DMS53 (cell line): ENCODE measurements around the gene BTAF1.
A peak's percentile ranks its signal among the peaks of the same experiment; 100 is the strongest.
"Not testable (repeated sequence)": the region's sequence is repeated elsewhere in the genome, so short reads cannot be mapped to it uniquely, and the experiment has no call there.

ENCODE experiments used
- DNase-seq: peaks from one replicate; lab custom pipeline; 2025; lab: John Stamatoyannopoulos, UW

BTAF1 gene

DNA sequence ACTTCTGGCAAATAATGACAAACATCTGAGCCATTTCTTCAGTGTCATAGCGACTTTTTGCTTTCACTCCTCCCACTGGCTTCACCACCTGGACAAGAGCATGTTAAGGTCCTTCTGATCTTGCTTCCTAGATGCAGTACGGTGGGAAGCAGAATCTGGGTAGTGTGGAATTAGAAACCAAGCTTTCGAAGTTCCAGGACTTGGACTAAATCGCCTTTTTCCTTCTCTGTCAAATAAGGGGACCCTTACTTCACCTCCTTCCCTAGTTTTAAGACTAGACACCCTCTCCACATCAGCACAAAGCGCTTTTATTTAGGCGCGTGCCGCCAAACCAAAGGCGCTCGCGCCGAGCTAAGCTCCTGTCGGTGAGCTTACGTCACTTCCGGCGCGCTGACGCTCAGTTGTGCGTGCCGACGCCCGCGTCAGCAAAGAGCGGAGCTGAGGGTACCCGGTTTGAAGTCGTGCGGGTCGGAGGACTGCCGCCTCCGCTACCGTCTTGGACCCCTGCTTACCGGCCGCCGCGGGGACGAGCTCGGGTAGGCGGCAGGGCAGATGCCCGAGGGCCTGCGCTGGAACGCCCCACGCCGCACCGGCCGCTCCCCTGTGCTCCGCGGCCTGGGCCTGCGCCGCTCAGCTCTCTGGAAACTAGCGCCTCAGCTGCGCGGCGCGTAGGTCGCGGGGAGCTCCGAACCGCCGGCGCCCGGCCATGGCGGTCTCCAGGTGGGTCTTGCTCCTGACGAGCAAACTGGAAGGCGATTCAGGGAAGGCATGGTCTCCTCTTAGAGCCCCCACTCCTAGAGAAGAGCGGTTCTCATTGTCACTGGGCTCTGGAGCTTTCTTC, at the start of gene BTAF1:
BTAF1 (plus strand) TSS at position 400 of the 841 bp plus-strand sequence; CDS start at position 707, 307 bp downstream.
- DNase-seq: peak; percentile 97

DNA sequence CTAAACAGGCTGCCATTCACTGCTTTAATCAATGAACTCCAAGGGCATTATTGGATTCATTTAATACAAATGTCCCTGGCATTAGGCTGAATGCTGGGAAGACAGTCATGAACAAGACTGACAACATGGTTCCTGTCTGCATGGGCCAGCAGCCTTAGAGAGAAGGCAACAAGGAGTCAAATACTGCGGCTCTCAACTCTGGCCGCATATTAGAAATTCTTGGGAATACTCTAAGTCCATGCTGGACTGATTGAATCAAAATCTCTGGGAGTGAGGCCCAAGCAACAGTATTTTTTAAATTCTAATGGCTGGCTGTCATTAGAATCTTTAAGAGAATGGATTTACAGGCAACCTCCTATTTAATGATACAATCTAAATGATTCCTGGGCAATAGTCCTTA, 48.4 kb upstream of the BTAF1 start:
- no peak for DNase-seq

DNA sequence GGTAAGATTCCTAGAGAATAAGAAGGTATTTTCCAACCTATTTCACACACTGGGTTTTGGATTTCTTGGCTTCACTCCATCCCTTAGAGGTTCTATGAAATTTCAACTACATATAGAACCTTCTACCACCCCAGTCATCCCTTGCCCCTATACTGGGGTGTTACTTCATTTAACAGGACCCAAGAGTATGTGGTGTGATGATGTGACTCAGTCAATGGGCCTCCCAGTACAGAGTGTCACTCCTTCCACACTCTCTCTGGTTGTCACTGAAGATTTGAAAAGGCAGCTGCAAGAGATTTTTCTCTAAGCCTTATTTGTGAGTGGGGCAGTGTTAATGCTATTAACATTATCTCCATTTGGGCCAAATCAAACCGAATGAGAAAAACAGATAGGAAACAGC, 47.8 kb upstream of the BTAF1 start:
- no peak for DNase-seq

DNA sequence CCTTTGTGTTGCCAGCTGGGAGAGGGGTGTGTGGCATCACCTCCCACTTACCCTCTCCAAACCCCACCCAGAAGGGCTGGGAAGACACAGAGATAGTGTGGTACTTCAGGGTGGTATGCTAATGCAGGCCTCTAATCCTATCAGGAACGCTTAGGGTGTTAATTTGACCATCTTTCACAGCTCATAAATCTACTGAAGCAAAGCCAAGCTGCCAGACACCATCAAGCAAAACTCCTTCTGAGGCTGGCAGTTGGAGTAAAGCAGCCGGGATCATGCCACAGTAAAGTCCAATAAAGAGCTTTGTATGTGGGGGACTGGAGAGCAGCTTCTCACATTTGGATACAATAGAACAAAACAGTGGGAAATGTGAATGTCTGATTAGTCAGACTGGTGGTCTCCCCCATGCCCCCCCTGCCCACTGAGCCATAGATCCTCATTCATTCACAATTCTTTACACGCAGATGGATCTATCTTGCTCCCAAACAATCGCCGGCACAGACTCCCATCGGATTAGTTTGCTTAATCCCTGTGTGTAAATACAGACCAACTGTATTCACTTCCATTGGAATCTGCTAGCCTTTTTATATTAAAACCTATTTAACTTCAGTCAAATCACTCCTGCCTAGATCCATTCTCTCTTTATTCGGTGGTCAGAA, 43.9 kb upstream of the BTAF1 start:
- no peak for DNase-seq

DNA sequence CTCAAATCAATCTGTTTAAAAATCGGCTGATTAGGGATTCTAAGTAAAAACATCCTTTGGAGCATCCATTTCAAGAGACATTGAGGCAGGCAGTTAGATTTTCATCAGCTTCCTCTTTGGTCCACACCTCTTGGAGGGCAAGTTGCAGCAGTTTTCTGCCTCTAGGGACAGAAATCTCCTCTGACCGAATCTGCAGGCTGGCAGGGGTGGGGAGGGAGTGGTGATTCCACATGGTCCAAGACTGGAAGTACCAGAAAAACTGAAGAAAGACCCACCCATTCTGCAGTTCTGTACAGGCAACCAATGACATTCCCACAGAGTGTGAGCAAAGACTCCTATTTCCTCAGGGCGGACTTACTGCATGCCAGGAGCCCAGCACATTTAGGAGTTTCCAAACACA, 43.3 kb upstream of the BTAF1 start:
- DNase-seq: no peak

DNA sequence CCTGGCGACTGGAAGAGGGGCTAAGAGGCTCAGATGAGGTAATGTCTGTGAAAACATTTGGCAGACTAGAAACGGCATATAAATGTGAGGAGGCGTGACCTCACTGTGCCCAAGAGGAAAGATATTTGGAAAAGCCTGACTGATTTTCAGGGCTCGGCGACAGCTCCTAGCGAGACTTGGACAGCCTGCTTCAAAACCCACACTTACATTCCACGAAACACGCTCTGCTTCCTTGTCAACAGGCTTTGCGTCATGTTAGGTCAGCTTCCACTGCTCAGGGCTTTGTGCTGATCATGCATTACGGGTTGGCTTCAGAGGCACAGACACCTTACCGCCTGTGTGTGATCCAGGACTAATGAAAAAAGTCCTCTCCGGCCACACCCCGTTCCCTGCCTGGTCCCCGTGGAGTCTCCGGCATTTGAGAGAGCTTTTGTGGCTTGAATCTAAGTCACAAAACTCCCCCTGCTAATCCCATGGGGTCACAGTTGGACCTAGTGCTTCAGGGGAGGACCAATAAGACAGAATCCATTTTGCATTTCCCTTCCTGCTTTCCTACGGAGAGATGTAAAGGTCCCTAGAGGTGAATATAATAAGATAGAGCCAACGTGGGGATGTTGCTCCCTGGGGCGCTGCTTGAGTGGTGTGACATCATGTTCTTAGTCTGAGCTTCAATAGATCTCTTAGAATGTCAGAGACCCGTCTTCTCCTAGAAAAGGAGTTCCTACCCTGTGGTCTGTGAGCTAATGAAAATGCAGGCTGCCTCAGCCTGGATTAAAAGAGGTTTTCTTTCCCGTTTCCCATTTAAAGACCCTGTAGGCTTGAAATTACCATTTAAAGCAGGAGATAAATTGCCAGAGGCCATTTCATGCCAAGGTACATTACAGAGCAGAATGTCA, 39.8 kb upstream of the BTAF1 start:
- DNase-seq: peak; percentile 86

DNA sequence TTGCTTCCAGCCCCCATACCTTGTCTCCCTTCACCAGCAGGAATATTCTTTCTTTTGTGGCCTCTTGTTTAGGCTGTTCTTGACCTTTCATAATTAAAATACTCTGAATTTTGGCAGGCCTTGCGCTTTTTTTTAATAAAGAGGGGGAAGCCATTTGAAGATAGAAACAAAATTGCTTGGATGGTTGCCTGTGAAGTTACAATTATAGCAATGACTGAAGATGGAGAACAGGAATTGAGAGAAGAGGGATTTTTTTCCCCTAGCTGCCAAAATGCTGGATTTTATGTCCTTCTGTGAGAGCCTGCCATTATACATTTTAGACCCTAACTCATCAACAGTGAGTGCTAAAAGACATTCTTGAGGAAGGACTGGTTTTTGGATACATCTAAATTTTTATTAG, 39.0 kb upstream of the BTAF1 start:
- no peak for DNase-seq

DNA sequence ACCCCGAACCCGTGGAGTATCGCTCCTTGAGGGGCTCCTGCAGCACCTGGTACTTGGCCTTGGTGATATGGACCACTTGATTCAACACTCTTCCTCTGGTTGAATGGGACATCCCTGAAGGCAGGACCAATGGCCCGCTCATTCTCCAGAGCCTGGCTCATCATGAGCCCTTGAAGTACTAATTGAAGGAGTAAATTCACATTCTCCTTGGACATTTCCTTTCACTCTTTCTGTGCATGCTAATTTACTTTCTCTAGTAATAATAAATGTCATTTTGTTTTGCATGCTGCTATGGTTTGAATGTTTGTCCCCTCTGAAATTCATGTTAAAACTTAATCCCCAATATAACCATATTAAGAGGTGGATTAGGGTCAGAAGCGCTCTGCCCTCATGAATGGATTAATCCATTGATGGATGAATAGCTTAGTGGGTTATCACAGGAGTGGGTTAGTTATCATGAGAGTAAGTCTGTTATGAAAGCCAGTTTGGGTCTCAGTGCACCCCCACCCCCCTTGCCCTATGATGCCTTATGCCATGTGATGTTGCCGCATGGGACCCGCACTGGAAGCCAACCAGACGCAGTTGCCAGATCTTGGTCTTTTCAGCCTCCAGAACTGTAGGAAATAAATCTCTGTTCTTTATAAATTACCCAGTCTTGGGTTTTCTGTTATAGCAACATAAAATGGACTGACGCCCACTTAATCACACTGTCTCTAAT, 38.0 kb upstream of the BTAF1 start:
- DNase-seq: no peak

DNA sequence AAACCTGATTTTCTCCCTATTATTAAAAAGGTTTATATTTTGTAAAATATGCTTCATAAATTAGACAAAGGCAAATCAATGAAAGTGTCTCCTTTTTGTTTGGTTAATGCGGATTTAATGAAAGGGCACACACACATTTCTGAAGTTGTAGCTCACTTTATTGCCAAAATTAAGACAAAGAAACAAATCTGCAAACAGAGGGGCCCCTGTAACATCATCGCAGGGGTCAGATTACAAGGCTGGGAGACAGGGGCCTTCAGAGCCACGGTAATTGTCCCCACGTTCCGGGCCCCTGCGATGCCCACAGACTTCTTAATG, 36.7 kb upstream of the BTAF1 start:
- no peak for DNase-seq

DNA sequence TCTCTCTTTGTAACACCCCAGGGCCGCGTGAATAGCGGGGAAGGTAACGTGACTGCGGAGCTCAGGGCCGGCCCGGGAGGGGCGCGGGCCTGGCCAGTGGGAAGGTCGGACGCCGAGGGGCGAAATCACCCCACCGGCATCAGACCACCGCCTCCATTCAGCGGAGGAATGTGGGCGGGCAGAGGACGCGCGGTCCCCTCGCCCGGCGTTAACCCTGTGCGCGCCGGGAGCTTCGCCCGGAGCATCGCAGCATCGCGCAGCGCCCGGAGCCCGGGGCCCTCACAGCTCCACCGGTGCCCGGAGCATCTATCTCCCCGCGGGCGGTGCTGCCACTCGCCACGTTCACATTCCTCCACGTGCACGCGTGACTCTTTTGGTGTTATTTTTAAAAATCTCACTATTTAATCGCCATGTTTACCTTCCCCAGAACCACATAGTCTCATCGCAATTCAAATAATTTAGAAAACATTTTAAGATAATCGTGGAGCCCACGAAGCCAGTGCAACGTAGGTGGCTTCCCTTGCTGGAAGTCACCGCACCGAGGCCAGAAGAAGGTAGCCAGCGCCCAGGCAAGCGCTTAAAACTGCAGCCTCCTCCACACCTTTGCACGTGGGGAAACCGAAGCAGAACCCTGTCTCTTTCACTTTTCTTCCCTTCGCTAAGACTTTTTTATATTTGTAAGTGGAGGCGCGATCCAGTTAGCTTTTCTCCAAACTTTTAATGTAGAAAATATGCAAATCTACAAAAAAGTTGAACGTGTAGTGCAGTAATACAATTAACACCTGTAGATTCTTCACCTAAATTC, 36.1 kb upstream of the BTAF1 start:
- peak; percentile 67 for DNase-seq

DNA sequence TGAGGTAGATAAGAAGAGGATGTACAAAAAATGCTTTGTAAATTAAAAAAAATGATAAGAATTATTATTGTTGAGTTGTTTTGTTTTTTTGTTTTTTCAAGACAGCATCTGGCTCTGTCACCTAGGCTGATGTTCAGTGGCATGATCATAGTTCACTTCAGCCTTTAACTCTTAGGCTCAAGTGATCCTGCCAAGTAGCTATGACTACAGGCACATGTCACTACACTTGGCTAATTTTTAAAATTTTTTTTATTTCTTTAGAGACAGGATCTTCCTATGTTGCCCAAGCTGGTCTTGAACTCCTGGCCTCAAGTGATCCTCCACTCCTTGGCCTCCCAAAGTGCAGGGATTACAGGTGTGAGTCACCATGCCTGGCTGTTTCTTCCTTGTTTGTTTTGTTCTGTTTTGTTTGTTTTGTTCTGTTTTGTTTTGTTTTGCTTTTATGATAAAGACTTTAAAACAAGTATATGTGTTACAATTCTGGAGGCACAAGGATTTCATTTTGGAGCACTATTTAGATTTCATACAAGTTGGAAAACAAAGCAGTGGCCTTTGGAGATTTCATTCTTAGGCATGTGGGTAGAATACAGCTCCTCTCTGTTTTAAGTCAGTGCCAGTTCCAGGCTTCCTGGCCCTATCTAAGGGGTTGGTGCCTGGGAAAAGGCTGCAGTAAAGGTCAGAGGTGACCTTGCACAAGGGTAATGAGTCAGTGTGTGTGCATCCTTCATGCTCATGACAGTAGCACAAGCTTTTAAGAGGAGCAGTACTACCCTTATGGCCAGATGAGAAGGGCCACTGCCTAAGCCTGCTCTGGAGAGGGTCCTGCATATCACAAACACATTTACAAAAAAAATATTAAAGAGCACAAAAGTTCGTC, 32.2 kb upstream of the BTAF1 start:
- peak; percentile 69 for DNase-seq

DNA sequence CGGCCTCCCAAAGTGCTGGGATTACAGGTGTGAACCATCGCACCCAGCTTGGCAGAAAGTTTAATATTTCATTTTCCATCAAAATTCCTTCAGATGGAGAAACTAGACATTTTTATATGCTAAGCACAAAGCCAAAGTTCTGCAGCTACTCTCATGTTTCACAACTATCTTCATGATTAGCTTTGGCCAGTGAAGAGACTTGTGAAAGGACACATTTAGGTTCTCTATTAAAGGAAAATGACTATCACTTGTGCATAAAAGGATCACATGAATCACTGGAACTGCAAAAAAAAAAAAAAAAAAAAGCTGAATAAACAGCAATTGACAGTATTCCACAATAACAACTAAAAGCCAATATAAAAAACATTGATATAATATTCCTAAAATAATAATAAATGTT, 30.5 kb upstream of the BTAF1 start:
- DNase-seq: no peak

DNA sequence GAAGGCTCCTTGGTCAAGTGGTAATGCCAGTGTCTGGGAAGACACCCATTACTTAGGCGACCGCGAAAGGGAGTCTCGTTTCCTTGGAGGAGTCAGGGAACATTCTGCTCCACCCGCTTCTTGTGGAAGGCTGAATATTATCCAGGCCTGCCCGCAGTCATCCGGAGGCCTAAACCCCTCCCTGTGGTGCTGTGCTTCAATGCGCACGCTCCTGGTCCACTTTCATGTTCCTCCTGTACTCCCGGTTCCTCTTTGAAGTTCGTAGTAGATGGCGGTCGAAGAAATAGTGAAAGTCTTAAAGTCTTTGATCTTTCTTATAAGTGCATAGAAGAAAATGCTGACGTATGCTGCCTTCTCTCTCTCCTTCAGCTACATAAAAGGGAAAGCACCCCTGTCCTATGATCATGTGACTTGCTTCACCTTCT, 29.3 kb upstream of the BTAF1 start:
- DNase-seq: not testable (repeated sequence)

DNA sequence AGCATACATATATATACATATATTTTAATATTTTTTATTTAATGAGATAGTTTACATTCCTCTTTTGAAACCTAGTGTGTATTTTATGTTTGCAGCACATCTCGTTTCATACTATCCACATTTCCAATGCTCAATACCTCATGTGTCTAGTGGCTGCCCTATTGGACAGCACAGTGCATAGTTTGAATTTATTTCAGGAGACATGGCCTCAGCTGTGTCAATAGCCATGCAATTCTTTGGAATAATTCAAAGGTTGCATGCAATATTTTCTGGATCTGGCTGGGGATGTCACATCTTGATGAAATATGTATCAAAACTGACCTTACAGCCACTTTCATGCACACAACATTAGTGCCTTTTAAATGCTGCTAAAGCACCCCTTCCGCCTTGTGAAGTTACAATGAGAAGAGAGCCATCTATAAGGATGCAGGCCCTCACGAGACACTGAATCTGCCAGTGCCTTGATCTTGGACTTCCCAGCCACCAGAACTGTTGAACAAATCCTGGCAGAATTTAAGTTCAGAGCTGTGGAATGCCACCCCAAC, 27.3 kb upstream of the BTAF1 start:
- DNase-seq: no peak

DNA sequence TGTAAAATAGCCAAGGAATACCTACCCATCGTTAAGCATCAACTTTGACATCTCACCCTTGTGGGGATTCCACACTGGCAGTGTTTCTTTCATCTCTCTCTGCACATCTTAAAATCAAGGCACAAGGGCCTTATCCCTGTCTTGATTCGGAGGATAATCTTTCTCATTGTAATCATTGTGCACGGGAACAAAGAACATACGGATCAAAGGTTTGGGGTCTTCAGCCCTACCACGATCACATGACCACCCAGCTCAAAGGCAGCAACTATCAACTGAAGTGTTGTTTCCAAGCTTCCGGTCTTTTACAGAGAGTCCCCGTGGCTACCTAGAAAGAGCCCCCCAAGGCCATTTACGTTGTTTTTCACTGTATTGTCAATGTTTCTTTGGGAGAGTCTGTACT, 26.1 kb upstream of the BTAF1 start:
- DNase-seq: no peak

DNA sequence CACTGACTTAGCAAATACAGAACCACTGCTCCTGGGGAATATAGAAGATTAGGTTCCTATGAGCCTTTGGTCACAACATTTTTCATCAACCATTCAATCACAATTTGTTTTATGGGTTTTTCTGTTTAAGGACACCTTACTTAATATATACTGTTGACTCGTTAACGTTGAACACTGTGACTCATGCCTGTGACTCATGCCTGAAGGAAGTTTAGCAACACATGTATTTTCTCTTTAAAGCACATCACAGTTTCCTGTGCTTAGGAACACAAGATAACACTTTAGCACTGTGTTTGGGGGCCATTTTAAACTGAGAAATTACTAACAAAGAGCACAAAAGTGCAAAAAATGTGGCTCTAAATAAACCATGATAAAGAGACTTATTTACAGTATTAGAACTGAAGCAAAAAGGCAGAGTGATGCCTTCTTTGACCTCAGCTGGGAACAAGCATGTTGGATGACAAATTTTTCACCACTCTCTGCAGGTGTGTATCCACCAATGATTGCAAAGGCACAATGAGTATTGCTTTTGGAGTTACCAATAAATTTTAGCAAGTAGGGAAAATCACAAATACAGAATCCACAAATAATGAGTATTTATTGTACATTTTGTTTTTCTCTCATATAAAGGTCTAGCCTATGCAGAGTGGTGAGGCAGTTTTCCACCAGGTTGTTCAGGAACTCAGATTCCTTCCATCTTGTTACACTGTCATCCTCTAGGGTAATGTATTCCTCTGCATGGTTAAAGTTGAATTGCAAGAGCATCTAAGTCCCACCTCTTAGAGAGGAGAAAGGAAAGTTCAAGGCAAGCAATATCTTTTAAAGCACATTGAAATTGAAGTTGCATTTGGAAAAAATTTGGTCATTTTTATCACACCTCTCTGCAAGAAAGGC, 21.5 kb upstream of the BTAF1 start:
- peak; percentile 90 for DNase-seq

DNA sequence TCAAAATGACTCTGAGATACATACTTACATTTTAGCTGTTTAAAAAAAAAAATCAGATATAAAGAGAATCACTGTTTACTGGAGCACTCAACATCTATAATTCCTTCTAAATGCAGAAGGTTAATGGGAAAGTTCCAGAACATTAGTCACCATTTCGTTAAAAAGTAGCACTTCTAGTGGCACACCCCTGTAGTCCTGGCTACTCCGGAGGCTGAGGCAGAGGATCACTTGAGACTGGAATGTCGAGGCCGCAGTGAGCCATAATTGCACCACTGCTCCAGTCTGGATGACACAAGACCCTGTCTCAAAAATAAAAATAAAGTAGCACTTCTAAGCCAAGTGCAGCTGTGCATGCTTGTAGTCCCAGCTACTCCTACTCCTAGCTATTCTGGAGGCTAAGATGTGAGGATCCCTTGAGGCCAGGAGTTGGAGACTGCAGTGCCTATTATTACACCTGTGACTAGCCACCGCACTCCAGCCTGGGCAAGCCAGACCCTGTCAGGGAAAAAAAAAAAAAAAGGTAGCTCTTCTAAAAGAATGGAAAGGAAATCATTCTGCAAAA, 16.5 kb upstream of the BTAF1 start:
- DNase-seq: no peak

DNA sequence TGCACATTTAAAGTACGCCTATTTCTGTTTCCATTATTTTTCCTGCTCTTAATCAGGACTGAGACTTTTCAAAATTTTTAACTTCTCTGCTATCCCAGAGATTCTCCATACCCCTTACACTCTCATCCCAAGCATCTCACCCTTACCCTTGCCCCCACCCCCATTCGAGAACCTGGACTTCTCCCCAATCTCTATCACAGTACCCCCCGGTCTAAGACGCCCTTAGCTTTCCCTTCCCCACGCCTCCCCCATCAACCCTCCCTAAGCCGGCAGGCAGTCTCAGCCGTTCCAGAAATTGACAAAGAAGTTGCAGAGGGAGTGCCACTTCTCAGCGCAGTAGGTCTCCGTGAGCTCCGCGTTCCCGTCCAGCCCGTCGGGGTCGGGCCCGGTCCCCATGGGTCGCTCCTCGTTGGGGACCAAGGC, 15.6 kb upstream of the BTAF1 start:
- DNase-seq: peak; percentile 63
